ENCODE results near the gene ADISSP.
A peak's percentile ranks its signal among the peaks of the same experiment; 100 is the strongest.

Gene ADISSP

GRCh38 chr20:3755269-3755668 is 12.3 kb downstream of the ADISSP start:
- no peak for DNase-seq (ENCODE audit: low read depth)

GRCh38 chr20:3754276-3754630 is 13.3 kb downstream of the ADISSP start:
- DNase-seq (ENCODE audit: low read depth) = no peak

GRCh38 chr20:3753501-3754275 is 13.9 kb downstream of the ADISSP start:
- DNase-seq (ENCODE audit: low read depth) = no peak

- DNase-seq (ENCODE audit: low read depth) = peak; percentile 44
These were observed 14.5 kb downstream of the ADISSP start for GRCh38 chr20:3753098-3753497.

- no peak for DNase-seq (ENCODE audit: low read depth)
These were observed 15.2 kb downstream of the ADISSP start for GRCh38 chr20:3752386-3752759.

GRCh38 chr20:3751675-3752385 is 15.7 kb downstream of the ADISSP start:
- no peak for DNase-seq (ENCODE audit: low read depth)

GRCh38 chr20:3751305-3751674 is 16.3 kb downstream of the ADISSP start:
- DNase-seq (ENCODE audit: low read depth) = no peak

GRCh38 chr20:3749689-3750531 is 17.6 kb downstream of the ADISSP start:
- DNase-seq (ENCODE audit: low read depth) = no peak

DNA sequence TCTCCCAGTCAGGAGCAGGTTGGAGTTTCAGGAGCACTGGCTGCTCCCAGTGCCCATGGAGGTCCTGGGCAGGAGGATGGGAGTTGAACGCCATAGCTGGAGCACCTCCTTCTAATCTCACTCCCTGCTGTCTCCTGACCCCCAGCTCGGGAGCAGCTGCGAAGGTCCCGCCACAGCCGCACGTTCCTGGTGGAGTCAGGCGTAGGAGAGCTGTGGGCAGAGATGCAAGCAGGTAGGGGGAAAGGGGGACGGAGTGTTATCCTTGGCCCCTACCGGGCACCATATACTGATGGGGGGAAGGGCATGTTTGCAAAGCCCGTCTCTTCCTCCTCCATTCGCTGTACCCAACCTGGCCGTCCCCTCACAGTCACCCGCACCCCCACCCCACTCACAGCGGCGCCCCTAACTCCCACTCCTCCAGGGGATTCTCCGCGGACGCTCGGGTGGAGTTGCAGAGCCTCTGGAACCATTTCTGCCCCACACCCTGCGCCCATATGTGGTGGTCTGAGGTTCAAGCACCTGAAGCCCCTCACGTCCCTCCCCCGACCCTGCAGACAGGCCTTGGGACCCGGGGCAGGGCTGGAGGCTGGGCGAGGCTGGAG is 18.4 kb downstream of the ADISSP start:
- DNase-seq (ENCODE audit: low read depth) = no peak

- DNase-seq (ENCODE audit: low read depth) = no peak
These were observed 19.5 kb downstream of the ADISSP start for GRCh38 chr20:3748073-3748472.

GRCh38 chr20:3747471-3747870 is 20.1 kb downstream of the ADISSP start:
- DNase-seq (ENCODE audit: low read depth) = no peak

- DNase-seq (ENCODE audit: low read depth) = no peak
These were observed 21.8 kb downstream of the ADISSP start for GRCh38 chr20:3745686-3746173.

GRCh38 chr20:3744806-3745685 is 22.5 kb downstream of the ADISSP start:
- no peak for DNase-seq (ENCODE audit: low read depth)

GRCh38 chr20:3744037-3744436 is 23.5 kb downstream of the ADISSP start:
- DNase-seq (ENCODE audit: low read depth) = no peak

DNA sequence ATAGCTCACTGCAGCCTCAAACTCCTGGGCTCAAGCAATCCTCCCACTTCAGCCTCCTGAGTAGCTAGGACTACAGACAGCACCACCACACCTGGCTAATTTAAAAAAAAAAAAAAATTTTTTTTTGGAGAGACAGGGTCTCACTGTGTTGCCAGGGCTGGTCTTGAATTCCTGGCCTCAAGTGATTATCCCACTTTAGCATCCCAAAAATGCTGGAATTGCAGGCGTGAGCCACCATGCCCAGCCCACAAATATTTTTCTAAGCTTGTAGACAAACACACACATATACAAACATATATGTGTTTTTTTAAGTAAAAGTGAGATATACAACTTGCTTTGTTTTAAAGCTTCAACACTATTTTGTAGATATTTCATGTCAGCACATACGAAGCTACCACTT is 24.3 kb downstream of the ADISSP start:
- DNase-seq (ENCODE audit: low read depth) = no peak

- no peak for DNase-seq (ENCODE audit: low read depth)
These were observed 25.6 kb downstream of the ADISSP start for GRCh38 chr20:3741836-3742458.

DNA sequence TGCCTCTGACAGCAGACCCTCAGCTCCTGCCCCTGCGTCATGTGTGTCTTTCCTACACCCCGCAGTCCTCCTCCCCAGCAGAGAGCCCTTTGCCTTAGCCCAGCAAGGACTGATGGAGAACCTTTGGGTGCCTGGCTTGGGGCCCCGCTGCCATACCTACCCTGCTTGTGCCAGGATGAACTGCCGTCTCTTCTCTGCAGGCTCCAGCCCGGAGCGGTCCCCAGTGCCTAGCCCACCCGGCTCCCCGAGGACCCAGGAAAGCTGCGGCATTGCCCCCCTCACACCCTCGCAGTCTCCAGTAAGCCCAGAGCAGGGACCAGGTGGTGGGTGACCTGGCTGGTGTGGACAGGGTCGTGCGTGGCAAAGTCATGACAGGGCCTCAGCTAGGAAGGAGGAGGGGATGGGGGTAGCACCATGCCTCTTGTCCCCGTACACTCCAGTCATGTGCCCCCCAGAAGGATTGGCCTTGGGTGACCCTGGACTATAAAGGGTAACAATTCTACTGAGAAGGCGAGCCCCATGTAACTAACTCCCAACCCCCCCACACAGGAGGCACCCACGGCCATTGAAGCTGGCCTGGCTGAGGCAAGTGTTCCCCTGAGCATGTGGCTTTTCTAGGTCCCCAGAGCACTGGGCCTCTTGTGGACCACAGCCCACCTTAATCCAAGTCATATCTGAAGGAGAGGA is 26.8 kb downstream of the ADISSP start:
- no peak for DNase-seq (ENCODE audit: low read depth)

DNA sequence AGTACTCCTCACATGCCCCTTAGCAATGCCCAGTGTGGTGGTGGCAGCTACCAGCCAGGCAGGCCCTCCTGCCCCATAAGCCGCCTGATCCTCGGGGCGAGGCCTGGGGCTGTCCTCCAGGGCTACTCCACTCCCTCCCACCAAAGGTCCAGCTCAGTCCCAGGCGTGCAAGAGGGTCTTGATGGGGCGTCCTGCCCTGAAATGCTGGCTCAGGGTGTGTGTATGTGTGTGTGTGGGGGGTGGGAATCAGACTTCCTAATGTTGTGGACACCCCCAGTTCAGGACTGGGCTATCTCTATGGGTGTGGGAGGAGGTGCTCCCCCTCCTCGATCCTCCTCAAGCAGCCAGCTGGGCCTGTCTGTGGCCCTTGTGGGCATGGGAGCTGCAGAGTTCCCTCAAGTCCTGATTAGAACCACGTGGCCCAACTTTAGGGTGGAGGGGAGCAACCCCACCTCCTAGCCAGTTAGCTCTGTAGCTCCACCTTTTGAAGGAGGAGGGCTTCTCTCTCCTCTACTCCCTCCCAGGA is 27.6 kb downstream of the ADISSP start:
- DNase-seq (ENCODE audit: low read depth) = no peak

DNA sequence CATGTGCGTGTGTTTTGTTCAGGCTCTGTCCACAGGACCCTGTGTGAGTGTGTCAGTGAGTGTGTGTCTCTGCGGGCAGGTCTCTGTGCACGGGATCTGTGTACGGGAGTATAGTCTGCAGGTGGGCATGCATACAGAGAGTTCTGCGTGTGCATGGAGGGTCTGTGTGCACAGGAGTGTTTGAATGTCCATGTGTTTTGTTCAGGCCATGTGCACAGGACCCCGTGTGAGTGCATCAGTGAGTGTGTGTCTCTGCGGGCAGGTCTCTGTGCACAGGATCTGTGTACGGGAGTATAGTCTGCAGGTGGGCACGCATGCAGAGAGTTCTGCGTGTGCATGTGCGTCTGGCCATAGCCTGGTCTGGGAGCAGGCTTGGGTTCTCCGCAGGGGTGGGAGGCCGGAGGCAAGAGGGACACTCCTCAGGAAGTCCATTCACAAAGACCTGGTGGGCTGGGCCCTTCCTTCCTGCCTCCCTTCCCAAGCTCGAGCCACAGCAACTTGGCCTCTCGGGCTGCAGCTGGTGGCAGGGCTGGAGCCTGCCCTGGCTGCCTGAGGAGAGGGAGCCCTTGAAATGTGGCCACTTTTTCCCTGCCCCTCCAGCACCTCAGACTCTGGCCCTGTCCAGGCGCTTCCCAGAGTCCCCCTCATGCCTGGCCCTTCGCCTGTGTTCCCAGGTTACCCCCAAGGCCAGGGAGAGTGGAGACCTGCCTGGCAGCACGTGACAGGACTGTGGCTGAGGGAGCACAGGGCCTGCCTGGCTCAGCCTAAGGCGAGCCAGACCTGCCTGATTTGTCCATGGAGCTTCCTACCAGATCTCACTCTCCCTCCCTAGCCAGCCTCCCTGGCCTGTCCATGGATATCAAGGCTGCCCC is 28.3 kb downstream of the ADISSP start:
- DNase-seq (ENCODE audit: low read depth) = no peak

Data from GM04504 (cell line).